ENCODE data around the gene FNDC3B. TPM values are rescaled to one million over a fixed set of nuclear protein-coding genes. Genes with fewer than 3 reads are reported as not detected.

Gene FNDC3B
- total RNA-seq, 4 donors from 2014 or later: 23.9 to 61.9 (median 37.0) TPM

- Histone ChIP-seq H3K27me3 (no peaks in the 10 kb centered on the region), H3K27ac (no peak overlapping the region), H3K4me3 (no peak overlapping the region), H3K9me3 (no peaks in the 10 kb centered on the region), H3K4me1 (peaks cover 59% of the 10 kb centered on the region), H3K36me3 (no peaks in the 10 kb centered on the region)
- TF ChIP-seq POLR2A (IDR thresholded peaks at IDR 0.05) (no peak), CTCF (IDR thresholded peaks at IDR 0.05) (no peak), EP300 (IDR thresholded peaks at IDR 0.05) (no peak), POLR2AphosphoS5 (IDR thresholded peaks at IDR 0.05) (no peak)
- 90% methylated on average over 3 of the region's 3 CpGs for WGBS
- DNase-seq (ENCODE audit: low spot score in 2 of 2): no peak
Measured at GRCh38 chr3:172157564-172158258, 118.3 kb downstream of the FNDC3B start.

GRCh38 chr3:172158741-172159140 lies 119.4 kb downstream of the FNDC3B start:
- TF ChIP-seq EP300 (IDR thresholded peaks at IDR 0.05) (no peak), POLR2A (IDR thresholded peaks at IDR 0.05) (no peak), POLR2AphosphoS5 (IDR thresholded peaks at IDR 0.05) (no peak), CTCF (IDR thresholded peaks at IDR 0.05) (no peak)

GRCh38 chr3:172159376-172159775 lies 120.0 kb downstream of the FNDC3B start:
- no peak for TF ChIP-seq POLR2A (IDR thresholded peaks at IDR 0.05)
- TF ChIP-seq CTCF (IDR thresholded peaks at IDR 0.05): no peak
- TF ChIP-seq EP300 (IDR thresholded peaks at IDR 0.05): no peak
- TF ChIP-seq POLR2AphosphoS5 (IDR thresholded peaks at IDR 0.05): no peak
- WGBS: 71% methylated on average over 1 of the region's 1 CpG
- Histone ChIP-seq H3K36me3 (no peaks in the 10 kb centered on the region), H3K4me1 (peaks cover 44% of the 10 kb centered on the region), H3K4me3 (no peak overlapping the region), H3K27ac (no peak overlapping the region), H3K9me3 (no peaks in the 10 kb centered on the region), H3K27me3 (no peaks in the 10 kb centered on the region)
- no peak for DNase-seq (ENCODE audit: low spot score in 2 of 2)

More at GRCh38 chr3:172158741-172159140, 119.4 kb downstream of the FNDC3B start:
- 95% methylated on average over 4 of the region's 4 CpGs for WGBS
- Histone ChIP-seq H3K27ac (no peak overlapping the region), H3K27me3 (no peaks in the 10 kb centered on the region), H3K9me3 (no peaks in the 10 kb centered on the region), H3K4me1 (peaks cover 49% of the 10 kb centered on the region), H3K36me3 (no peaks in the 10 kb centered on the region), H3K4me3 (no peak overlapping the region)
- no peak for DNase-seq (ENCODE audit: low spot score in 2 of 2)

GRCh38 chr3:172159962-172160538 lies 120.7 kb downstream of the FNDC3B start:
- no peak for DNase-seq (ENCODE audit: low spot score in 2 of 2)
- Histone ChIP-seq H3K9me3 (no peaks in the 10 kb centered on the region), H3K27me3 (no peaks in the 10 kb centered on the region), H3K27ac (no peak overlapping the region), H3K4me1 (peaks cover 38% of the 10 kb centered on the region), H3K36me3 (no peaks in the 10 kb centered on the region), H3K4me3 (no peak overlapping the region)
- WGBS: 58% methylated on average over 4 of the region's 4 CpGs
- no peak for TF ChIP-seq POLR2AphosphoS5 (IDR thresholded peaks at IDR 0.05)
- no peak for TF ChIP-seq POLR2A (IDR thresholded peaks at IDR 0.05)
- TF ChIP-seq CTCF (IDR thresholded peaks at IDR 0.05): no peak
- TF ChIP-seq EP300 (IDR thresholded peaks at IDR 0.05): no peak

- Histone ChIP-seq H3K9me3 (no peaks in the 10 kb centered on the region), H3K36me3 (no peaks in the 10 kb centered on the region), H3K4me3 (no peak overlapping the region), H3K27ac (no peak overlapping the region), H3K4me1 (peaks cover 26% of the 10 kb centered on the region), H3K27me3 (no peaks in the 10 kb centered on the region)
- 93% methylated on average over 4 of the region's 4 CpGs for WGBS
- DNase-seq (ENCODE audit: low spot score in 2 of 2): no peak
- no peak for TF ChIP-seq POLR2A (IDR thresholded peaks at IDR 0.05)
- no peak for TF ChIP-seq POLR2AphosphoS5 (IDR thresholded peaks at IDR 0.05)
- TF ChIP-seq CTCF (IDR thresholded peaks at IDR 0.05): no peak
- TF ChIP-seq EP300 (IDR thresholded peaks at IDR 0.05): no peak
Measured at GRCh38 chr3:172161133-172161789, 121.9 kb downstream of the FNDC3B start.

All from suprapubic skin (tissue), 4 donors.